Small intestine (tissue), 7 donors: ENCODE data around the gene ENTPD2. TPM values are rescaled to one million over a fixed set of nuclear protein-coding genes. Genes with fewer than 3 reads are reported as not detected.

Source experiments
- DNase-seq, 2 donors: peaks; one replicate each; pipeline versions ENCODE4 v3.0.0 to v3.0.0-alpha.2; 2013
- FAIRE-seq: peaks from 2 replicates; lab custom pipeline; 2012; peaks lifted over from hg19 to GRCh38; lab: Jason Lieb, UNC
- H3K27ac ChIP-seq, 3 donors: one replicate each; pipeline ENCODE4 v1.5.1; 2013; ENCODE audit warnings: low read length in 2 of 3, mild to moderate bottlenecking in 2 of 3, control low read depth in 1 of 3, inconsistent platforms in 1 of 3, low read depth in 1 of 3, moderate library complexity in 1 of 3
- H3K27me3 ChIP-seq, 3 donors: one replicate each; pipeline ENCODE4 v1.6.1; 2013; ENCODE audit warnings: low read length in 3 of 3, inconsistent platforms in 1 of 3; ENCODE audit not compliant: control insufficient read depth in 3 of 3, insufficient read depth in 3 of 3
- H3K36me3 ChIP-seq, 3 donors: one replicate each; pipeline ENCODE4 v1.6.1; 2013; ENCODE audit warnings: low read length in 3 of 3, inconsistent platforms in 1 of 3, low read depth in 1 of 3, mild to moderate bottlenecking in 1 of 3, moderate library complexity in 1 of 3; ENCODE audit not compliant: control insufficient read depth in 3 of 3, insufficient read depth in 2 of 3
- H3K4me1 ChIP-seq, 3 donors: one replicate each; pipeline ENCODE4 v1.6.1; 2013; ENCODE audit warnings: low read length in 2 of 3, inconsistent platforms in 1 of 3, low read depth in 1 of 3, mild to moderate bottlenecking in 1 of 3, moderate library complexity in 1 of 3; ENCODE audit not compliant: control insufficient read depth in 3 of 3, insufficient read depth in 2 of 3
- H3K4me3 ChIP-seq, 3 donors: one replicate each; pipeline ENCODE4 v1.5.1; 2013; ENCODE audit warnings: low read length in 3 of 3, control low read depth in 1 of 3, inconsistent platforms in 1 of 3, low read depth in 1 of 3, mild to moderate bottlenecking in 1 of 3, moderate library complexity in 1 of 3
- H3K9me3 ChIP-seq, 2 donors: one replicate each; pipeline ENCODE4 v1.6.1; 2013; ENCODE audit warnings: low read depth in 1 of 2, low read length in 1 of 2; ENCODE audit not compliant: control insufficient read depth in 2 of 2, insufficient read depth in 1 of 2
- WGBS, 3 donors: extraction: QIAGEN DNeasy Blood & Tissue Kit; methylation state at CpG; one replicate each; pipeline ENCODE4 v1.1.7; 2013; 5-methylcytosine and 5-hydroxymethylcytosine counted together
- polyA plus RNA-seq, 4 donors: library from polyadenylated mRNA; stranded (reverse) in 3 of 4; unstranded in 1 of 4; fragments of 200-250 nt in 3 of 4; fragments of 120-200 nt in 1 of 4; gene quantifications; one replicate each; pipeline versions ENCODE4 v1.2.1 to v1.2.3, GENCODE V29; 2013
- donor health status: healthy with polysubstance abuse.
- donor health status: control.
- donor health status: control.
- donor health status: Bipolar disorder and iron deficiency.
- donor health status: healthy.

Gene ENTPD2
- polyA plus RNA-seq, 4 donors, result 5.5 to 16.5 (median 8.3) TPM

- no peak for FAIRE-seq
- no peak overlapping the region for H3K27ac ChIP-seq
- peaks cover 0 to 26% (median 4%) of the 10 kb centered on the region in 3 donors for H3K4me1 ChIP-seq
- DNase-seq, result peak in 1 of 2 donors; percentile 54
- peaks cover 0 to 42% (median 3%) of the 10 kb centered on the region in 3 donors for H3K36me3 ChIP-seq
- H3K9me3 ChIP-seq, result no peaks in the 10 kb centered on the region
- no peaks in the 10 kb centered on the region for H3K27me3 ChIP-seq
- 17 to 66% (median 54%) methylated on average over 6 of the region's 6 CpGs for WGBS, 3 donors
- no peak overlapping the region for H3K4me3 ChIP-seq
Observed at GRCh38 chr9:137021568-137021978, 32.3 kb downstream of the ENTPD2 start.

GRCh38 chr9:137020771-137021567 is 32.9 kb downstream of the ENTPD2 start:
- no peak overlapping the region for H3K4me3 ChIP-seq
- H3K27me3 ChIP-seq, result no peaks in the 10 kb centered on the region
- no peaks in the 10 kb centered on the region for H3K9me3 ChIP-seq
- H3K36me3 ChIP-seq, result peaks cover 0 to 48% (median 3%) of the 10 kb centered on the region in 3 donors
- peaks cover 0 to 24% (median 4%) of the 10 kb centered on the region in 3 donors for H3K4me1 ChIP-seq
- DNase-seq, result no peak
- 70 to 89% (median 86%) methylated on average over 29 to 32 of the region's 32 CpGs for WGBS, 3 donors
- H3K27ac ChIP-seq, result no peak overlapping the region
- no peak for FAIRE-seq

DNA sequence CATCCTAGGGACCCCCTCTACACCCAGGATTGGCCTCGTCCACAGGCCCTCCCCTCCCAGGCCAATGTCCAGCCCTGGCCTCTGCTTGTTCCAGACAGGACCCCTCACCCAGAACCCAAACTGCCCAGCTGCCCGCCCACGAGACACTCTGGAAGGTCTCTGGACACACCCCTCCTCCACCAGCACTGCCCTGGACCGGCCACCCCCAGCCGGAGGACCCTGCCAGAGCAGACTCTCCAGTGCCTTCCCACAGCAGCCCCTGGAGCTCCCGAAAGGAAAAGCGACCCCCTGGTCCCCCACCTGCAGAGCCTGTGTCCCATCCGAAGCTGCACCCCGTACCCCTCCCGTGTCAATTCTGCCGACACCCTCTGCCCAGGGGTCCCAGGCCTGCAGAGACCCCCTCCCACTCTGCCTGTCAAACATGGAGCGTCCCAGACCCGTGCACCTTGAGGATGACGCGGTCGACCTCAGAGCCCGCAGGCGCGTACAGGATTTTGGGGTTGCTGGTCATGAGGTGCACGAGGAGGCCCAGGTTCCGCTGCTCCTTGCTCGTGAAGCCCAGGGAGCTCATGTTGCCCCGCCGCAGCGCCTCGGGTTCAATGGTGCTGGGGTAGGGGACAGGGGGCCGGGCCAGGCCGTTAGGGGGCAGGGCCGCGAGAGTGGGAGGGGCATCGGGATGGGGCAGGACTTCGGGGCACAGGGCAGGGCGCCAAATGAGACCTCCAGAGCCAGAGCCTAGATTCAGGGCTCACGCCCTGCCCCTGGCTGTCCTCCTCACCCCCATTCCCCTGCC is 33.8 kb downstream of the ENTPD2 start:
- no peak for FAIRE-seq
- DNase-seq, result no peak
- Histone ChIP-seq H3K27me3 (no peaks in the 10 kb centered on the region), H3K36me3 (peaks cover 0 to 55% (median 3%) of the 10 kb centered on the region in 3 donors), H3K4me1 (peaks cover 0 to 21% (median 4%) of the 10 kb centered on the region in 3 donors), H3K9me3 (peaks cover 0 to 4% of the 10 kb centered on the region in 2 donors), H3K27ac (no peak overlapping the region), H3K4me3 (no peak overlapping the region)
- 90 to 94% (median 92%) methylated on average over 34 of the region's 34 CpGs for WGBS, 3 donors

- 72 to 92% (median 75%) methylated on average over 29 to 36 of the region's 36 CpGs for WGBS, 3 donors
- H3K27ac ChIP-seq, result no peak overlapping the region
- H3K4me1 ChIP-seq, result peaks cover 0 to 21% (median 4%) of the 10 kb centered on the region in 3 donors
- no peaks in the 10 kb centered on the region for H3K27me3 ChIP-seq
- H3K9me3 ChIP-seq, result peaks cover 0 to 4% of the 10 kb centered on the region in 2 donors
- H3K4me3 ChIP-seq, result no peak overlapping the region
- H3K36me3 ChIP-seq, result peaks cover 2 to 65% (median 3%) of the 10 kb centered on the region in 3 donors
- no peak for DNase-seq
- no peak for FAIRE-seq
Observed at GRCh38 chr9:137018761-137019559, 34.9 kb downstream of the ENTPD2 start.

DNA sequence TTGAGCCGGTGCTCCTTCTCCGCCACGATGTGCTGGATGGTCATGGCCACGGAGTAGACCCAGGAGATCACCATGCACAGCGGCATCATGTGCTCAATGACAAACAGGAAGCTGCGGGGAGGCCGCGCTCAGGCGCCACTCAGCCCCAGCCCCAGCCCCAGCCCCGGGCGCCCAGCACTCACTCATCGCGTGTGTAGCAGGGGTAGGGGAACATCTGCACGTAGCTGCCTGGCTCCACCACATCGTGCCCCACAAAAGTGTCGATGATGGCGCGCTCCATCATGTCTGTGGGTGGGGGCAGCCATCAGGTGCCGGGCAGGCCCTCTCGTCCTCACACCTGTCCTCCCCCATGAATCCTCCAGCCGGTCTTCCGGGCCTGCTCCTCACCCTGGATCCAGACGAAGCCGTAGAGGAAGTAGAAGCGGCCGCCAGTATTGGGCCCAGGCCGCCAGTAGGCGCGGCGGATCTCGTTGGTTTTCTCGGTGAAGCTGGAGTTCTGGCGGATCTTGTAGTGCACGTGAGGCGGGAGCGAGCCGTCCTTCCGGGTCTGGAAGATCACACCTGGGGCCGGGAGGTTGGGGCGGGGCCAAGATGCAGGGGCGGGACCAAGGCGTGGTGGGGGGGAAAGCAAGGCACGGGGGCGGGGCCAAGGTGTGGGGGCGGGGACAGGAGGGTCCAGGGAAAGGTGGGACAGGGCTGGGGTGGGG is 35.9 kb downstream of the ENTPD2 start:
- Histone ChIP-seq H3K4me1 (peaks cover 0 to 16% (median 3%) of the 10 kb centered on the region in 3 donors), H3K9me3 (peaks cover 0 to 4% of the 10 kb centered on the region in 2 donors), H3K27ac (no peak overlapping the region), H3K36me3 (peaks cover 2 to 66% (median 3%) of the 10 kb centered on the region in 3 donors), H3K4me3 (no peak overlapping the region), H3K27me3 (no peaks in the 10 kb centered on the region)
- DNase-seq (no peak), FAIRE-seq (no peak)
- 92 to 93% (median 93%) methylated on average over 40 to 45 of the region's 45 CpGs for WGBS, 3 donors

GRCh38 chr9:137017071-137017470 is 36.8 kb downstream of the ENTPD2 start:
- Histone ChIP-seq H3K27ac (no peak overlapping the region), H3K27me3 (no peaks in the 10 kb centered on the region), H3K9me3 (peaks cover 0 to 4% of the 10 kb centered on the region in 2 donors), H3K4me1 (peaks cover 0 to 8% (median 3%) of the 10 kb centered on the region in 3 donors), H3K36me3 (peaks cover 2 to 71% (median 3%) of the 10 kb centered on the region in 3 donors), H3K4me3 (no peak overlapping the region)
- WGBS, 3 donors, result 97 to 99% (median 98%) methylated on average over 28 of the region's 28 CpGs
- FAIRE-seq, result no peak
- DNase-seq, result no peak

GRCh38 chr9:137016436-137016835 is 37.4 kb downstream of the ENTPD2 start:
- FAIRE-seq (no peak), DNase-seq (no peak)
- no peak overlapping the region for H3K4me3 ChIP-seq
- 96 to 97% (median 97%) methylated on average over 13 to 16 of the region's 16 CpGs for WGBS, 3 donors
- H3K9me3 ChIP-seq, result peaks cover 0 to 4% of the 10 kb centered on the region in 2 donors
- H3K4me1 ChIP-seq, result peaks cover 0 to 4% (median 0%) of the 10 kb centered on the region in 3 donors
- H3K27me3 ChIP-seq, result no peaks in the 10 kb centered on the region
- peaks cover 2 to 75% (median 3%) of the 10 kb centered on the region in 3 donors for H3K36me3 ChIP-seq
- H3K27ac ChIP-seq, result no peak overlapping the region
